ENCODE data around the gene CD48. TPM values are rescaled to one million over a fixed set of nuclear protein-coding genes. Genes with fewer than 3 reads are reported as not detected.

The CD48 gene
- total RNA-seq, 1 donor from 2014 or later, result 1.1 TPM

- DNase-seq, result no peak
Observed at GRCh38 chr1:160631983-160632625, 79.5 kb downstream of the CD48 start.

GRCh38 chr1:160630523-160631451, 80.8 kb downstream of the CD48 start:
- DNase-seq, result no peak

GRCh38 chr1:160629286-160630210, 82.1 kb downstream of the CD48 start:
- DNase-seq, result no peak

- no peak for DNase-seq
Observed at GRCh38 chr1:160628799-160629263, 82.8 kb downstream of the CD48 start.

Other genes with a start within 250 kb of the CD48 start
- not detected for gene SLAMF6, start 188.6 kb downstream of the CD48 start, total RNA-seq
- 2.2 TPM for gene CD84, start 132.3 kb downstream of the CD48 start, total RNA-seq
- not detected for gene SLAMF1, start 64.8 kb downstream of the CD48 start, total RNA-seq
- gene SLAMF7, start 27.4 kb upstream of the CD48 start, total RNA-seq, result not detected
- not detected for gene LY9, start 84.4 kb upstream of the CD48 start, total RNA-seq
- not detected for gene CD244, start 151.1 kb upstream of the CD48 start, total RNA-seq
- gene ITLN1, start 173.4 kb upstream of the CD48 start, total RNA-seq, result 0.47 TPM
- gene ITLN2, start 243.0 kb upstream of the CD48 start, total RNA-seq, result not detected